Activated T-cell treated with anti-CD3 and anti-CD28 coated beads for 4 hours (primary cell): ENCODE results near the gene GDI1.

Experiments used
- DNase-seq: peaks from one replicate; pipeline ENCODE4 v3.0.0-alpha.2; 2020

Gene GDI1

DNA sequence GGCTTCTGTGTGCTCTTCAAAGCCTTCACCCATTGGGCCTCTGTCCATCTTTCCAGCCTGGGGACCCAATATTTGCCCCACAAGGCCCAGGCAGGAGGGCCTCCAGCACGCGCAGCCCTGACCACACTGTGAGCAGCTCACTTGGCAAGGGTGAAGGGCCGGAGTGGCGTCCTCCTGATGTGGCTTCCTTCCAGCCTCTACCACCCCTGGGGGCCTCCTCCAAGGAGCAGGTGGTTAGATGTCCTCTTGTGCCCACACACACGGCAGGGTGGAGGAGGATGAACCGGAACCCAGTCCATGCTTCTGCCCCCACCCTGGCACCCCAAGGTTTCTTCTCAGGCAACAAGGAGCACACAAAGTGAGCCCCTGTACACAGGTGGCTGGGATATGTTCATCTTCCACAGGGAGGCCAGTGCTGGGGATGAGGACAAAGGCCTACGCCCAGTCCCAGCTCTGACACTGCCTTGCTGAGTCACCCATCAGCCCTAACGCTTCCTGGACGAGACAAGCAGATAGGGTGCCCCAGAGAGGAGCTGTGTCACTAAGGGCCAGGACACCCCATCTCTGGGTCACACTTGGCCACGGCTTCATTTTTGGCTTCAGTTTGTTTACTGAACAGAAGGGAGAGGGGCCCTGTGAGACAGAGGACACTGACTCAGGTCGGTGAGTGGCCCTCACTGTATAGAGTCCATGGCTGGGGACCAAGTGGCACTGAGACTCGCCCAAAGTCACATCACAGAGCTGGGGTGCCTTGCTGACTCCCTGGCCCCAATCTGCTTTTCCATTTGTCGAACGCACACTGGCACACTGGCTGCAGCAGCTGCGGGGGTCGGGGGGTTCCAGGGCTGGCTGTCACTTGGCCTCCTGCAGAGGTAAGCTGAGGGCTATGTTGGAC is 47.5 kb downstream of the GDI1 start:
- no peak for DNase-seq

DNA sequence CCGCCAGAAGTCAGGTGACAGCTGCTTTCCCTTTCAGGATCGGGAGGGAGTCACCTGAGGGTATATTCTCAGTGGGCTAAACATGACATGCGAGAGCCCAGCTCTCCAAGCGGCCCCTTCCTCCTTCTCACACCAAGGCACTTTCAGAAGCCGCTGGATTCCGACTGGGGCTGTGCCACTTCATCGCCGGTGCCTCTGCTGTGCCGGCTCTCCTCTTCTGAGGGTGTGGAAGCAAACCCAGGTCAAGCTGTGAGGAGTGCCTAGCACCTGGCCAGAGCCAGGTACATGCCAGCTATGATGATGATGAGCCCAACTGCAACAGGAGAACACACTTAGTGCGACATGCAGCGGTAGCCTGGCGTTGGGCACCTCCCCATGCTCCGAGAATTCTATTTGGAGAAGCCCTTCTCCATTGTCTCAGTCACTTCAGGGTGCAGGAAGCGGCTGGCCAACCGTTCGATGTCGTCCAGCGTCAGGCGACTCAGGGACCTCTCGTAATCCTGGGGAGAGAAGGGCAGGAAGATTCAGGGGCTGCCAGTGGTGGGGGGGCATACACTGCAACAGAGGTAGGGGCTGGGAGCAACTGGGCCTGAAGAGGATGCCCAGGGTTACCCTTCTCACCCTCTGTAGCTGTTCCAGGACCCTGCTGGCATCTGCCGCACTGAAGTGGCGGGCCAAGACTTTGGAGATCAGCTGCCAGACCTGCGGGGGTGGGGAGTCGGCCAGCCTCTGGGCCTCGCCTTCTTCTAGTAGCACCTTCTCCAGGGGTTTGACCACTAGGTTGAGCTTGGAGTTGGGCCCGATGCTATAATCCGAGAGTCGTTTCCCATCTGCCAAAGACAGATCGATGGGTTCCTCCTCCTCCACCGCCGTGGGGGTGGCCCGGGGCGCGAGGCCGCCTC is 48.4 kb downstream of the GDI1 start:
- no peak for DNase-seq

DNA sequence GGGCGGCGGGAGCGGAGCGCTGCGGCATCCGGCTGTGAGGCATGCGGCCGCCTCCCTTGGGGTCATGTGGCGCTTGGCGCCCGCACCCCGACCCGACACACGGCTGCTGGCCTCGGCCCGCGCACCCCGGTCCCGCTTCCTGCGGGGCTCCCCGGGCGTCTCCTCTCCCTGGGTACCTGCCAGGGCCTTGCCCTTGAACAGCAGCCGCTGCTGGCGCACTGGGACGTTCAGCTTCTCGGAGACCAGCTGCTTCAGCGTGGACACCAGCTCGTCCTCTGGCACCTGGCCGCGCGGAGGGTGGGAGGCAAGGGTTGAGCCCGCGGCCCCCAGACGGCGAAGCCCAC is 49.1 kb downstream of the GDI1 start:
- no peak for DNase-seq

DNA sequence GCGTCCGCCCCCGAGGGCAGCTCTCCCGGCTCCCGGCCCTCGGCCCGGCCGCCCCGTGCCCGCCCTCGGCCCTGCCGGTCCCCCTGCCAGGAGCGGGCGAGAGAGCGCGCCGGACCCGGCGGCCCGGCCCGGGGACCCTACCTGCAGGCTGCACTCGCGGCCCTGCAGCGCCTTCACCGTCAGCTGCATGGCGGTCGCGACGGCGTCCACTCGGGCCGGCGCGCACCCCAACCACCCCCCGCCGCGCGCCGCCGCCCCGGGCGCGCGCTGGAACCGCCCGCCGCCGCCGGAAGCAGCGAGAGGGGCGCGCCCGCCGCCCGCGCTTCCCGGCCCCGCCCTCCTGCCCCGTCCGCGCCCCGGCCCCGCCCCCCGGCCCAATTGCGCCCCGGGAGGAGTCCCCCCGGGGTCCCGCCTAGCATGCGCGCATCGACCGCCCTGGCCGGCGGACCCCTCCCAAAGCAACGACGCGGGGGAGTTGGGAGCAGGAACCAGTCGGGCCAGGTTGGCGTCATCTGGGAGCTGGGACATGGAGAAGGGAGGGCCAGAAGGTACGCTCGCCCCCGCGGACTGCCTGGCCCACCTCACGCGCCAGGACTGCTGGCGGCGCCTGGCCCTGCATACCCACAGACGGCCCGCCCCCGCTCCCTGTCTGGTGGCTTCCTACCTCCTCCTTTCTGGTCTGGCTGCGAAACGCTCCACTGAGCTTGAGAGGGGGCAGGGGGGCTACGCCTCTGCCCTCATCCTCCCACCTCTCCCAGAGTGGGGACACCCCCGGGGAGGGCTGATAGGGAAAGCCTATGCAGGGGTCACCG is 49.6 kb downstream of the GDI1 start, which contains the start of gene UBL4A:
UBL4A (minus strand) TSS at position 220 of the 812 bp plus-strand sequence; CDS start at position 189, 31 bp downstream.
- DNase-seq = peak; percentile 21

DNA sequence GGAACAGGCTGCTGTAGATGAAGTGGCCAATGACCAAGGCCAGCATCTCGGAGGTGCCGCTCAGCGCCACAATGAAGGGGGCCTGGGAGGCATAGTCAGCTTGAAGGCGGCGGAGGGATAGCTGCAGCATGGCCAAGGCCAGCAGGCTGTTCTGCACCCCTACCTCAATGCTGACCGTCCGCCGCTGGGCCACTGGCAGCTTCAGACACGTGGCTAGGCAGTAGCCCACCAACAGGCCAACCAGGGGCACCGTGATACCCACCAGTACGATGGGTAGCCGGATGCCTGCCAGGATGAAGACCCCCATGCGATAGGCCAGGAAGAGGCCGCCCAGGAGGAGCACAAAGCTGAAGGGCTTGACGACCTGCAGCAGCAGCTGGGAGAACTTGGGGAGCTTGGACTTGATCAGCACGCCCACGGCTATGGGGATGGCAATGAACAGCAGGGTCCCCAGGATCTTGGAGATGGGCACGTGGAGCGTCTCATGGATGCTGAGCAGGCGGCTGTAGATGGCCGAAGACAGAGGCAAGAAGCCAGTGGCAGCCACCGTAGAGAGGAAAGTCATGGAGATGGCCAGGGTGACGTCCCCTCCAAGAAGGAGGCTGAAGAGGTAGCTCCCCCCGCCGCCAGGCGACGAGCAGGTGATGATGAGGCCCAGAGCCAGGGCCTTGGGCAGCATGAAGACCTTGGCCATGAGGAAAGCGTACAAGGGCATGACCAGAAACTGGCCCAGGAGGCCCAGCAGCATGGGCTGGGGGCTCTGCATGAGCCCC is 50.8 kb downstream of the GDI1 start:
- DNase-seq = no peak

DNA sequence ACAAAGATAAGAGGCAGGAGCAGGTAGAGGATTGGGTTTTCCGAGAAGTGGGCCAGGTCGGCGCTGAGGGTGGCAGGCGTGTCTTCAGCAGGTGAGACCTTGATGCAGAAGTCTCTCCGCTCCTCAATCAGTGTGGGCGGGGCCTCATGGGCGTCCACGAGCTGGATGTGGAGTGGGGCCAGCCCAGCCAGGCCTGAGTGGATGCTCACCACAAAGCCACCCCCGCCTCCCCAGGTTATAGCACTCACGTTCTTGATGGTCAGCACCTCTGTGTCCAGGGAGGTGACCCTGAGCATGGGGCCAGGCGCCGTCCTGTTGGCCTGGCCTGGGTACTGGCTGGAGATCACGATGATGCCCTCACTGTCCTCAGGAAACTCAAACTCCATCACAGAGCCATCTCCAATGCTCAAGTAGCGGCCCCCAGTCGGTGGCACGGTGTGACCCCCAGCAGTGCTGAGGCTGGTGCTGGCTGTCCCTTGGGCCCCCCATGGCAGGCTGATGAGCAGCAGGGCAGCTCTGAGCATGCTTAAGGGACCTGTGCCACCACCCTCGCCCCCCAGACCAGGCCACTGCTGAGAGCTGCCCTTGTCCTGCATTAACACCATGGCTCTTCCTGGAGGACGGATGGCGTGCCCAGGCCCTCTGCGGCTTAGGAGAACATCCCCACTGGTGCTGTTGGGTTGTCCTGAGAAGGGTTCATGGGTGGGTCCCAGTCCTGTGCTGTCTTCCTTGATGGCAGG is 51.6 kb downstream of the GDI1 start:
- DNase-seq = no peak

DNA sequence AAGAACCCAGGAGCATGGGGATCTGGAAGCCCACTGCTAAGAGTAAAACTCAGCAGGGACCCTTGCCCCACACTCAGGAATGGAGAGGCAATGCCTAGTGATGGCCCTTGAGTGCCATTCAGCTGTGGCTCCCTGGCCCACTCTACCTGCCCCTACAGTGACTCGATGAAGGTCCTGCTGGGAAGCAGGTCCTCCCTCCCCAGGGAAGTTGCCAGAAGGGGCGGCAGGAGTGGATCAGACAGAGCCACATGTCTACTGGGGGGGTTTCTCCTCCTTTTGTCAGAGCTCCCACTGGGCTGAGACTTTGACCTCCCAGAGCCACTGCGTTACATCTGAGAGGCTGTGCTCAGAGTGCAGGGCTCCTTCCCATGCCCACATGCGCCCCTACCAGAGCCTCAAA is 52.2 kb downstream of the GDI1 start:
- no peak for DNase-seq

DNA sequence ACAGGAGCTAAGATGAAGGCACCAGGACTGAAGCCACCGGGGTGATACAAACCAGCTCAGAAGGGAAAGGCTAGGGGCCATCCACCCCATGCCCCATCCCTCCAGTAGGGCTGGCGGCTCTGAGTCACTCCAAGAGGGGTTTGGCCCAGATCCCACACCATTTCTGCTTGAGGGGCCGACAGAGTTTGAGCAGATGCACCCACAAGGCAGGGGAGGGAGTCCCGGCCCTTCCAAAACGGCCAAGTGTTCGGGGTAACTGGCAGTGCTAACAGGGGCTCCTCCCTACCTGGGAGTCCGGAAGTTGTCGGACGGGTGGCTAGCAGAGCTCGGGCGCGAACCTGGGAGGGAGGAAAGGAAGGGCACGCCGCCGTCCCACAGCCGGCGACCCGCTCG is 53.1 kb downstream of the GDI1 start:
- DNase-seq = no peak

DNA sequence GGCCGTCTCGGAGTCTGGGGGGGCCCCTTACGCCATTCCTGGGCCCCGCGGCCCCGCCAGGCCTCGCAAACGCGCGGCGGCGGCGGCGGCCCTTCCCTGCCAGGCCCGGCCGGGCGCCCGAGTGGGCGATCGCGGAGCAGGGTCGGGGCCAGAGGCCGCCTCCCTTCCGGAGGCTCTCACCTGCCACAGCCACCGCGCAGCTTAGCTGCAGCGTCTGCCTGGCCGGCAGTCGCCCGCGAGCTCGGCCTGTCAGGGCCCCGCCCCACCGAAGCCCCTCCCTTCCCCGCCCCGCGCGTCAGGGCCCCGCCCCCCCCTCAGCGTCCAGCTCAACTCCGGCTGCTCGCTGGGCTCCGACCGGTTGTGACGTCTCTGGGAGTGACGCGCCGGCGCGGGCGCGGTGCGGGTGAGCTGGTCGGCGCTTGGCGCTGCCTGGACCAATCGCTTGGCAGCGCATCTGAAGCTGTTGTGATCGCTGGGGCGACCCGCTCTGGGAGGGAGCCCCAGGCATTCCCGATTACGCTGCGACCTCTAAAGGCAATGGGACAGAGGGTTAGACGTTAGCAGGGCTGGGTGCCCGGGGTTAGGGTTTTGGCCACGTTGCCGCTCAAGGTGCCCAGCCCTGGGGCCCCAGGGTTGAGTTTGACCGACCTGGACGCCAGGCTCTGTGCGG is 53.6 kb downstream of the GDI1 start, which contains the start of gene SLC10A3:
SLC10A3 (minus strand) TSS at position 216 of the 670 bp plus-strand sequence. CDS start 1,689 bp downstream, outside the sequence.
- peak; percentile 73 for DNase-seq
